ENCODE results near the gene CMTM2.

DNA sequence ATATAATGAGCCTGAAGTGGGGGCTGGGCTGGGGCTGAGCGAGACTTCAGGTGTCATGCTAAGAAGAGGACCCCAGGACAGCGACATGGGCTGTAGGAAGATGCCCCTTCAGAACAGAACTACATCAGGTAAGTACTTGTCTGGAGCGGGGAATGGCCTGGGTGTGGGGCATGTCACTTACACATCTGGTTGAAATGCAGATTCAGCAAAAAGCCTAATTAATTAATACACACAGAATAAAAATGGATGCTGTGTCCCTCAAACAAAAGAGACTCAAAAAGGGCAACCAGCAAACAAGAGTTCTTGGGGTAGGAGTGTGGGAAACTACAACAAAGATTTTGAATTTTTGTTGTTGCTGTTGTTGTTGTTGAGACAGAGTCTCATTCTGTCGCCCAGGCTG lies 11.8 kb downstream of the CMTM2 start:
- TF ChIP-seq, protein P1, sequence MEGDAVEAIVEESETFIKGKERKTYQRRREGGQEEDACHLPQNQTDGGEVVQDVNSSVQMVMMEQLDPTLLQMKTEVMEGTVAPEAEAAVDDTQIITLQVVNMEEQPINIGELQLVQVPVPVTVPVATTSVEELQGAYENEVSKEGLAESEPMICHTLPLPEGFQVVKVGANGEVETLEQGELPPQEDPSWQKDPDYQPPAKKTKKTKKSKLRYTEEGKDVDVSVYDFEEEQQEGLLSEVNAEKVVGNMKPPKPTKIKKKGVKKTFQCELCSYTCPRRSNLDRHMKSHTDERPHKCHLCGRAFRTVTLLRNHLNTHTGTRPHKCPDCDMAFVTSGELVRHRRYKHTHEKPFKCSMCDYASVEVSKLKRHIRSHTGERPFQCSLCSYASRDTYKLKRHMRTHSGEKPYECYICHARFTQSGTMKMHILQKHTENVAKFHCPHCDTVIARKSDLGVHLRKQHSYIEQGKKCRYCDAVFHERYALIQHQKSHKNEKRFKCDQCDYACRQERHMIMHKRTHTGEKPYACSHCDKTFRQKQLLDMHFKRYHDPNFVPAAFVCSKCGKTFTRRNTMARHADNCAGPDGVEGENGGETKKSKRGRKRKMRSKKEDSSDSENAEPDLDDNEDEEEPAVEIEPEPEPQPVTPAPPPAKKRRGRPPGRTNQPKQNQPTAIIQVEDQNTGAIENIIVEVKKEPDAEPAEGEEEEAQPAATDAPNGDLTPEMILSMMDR (IDR thresholded peaks at IDR 0.05; ENCODE audit: insufficient read depth, low read length): no peak
- TF ChIP-seq, protein P2, sequence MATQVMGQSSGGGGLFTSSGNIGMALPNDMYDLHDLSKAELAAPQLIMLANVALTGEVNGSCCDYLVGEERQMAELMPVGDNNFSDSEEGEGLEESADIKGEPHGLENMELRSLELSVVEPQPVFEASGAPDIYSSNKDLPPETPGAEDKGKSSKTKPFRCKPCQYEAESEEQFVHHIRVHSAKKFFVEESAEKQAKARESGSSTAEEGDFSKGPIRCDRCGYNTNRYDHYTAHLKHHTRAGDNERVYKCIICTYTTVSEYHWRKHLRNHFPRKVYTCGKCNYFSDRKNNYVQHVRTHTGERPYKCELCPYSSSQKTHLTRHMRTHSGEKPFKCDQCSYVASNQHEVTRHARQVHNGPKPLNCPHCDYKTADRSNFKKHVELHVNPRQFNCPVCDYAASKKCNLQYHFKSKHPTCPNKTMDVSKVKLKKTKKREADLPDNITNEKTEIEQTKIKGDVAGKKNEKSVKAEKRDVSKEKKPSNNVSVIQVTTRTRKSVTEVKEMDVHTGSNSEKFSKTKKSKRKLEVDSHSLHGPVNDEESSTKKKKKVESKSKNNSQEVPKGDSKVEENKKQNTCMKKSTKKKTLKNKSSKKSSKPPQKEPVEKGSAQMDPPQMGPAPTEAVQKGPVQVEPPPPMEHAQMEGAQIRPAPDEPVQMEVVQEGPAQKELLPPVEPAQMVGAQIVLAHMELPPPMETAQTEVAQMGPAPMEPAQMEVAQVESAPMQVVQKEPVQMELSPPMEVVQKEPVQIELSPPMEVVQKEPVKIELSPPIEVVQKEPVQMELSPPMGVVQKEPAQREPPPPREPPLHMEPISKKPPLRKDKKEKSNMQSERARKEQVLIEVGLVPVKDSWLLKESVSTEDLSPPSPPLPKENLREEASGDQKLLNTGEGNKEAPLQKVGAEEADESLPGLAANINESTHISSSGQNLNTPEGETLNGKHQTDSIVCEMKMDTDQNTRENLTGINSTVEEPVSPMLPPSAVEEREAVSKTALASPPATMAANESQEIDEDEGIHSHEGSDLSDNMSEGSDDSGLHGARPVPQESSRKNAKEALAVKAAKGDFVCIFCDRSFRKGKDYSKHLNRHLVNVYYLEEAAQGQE (IDR thresholded peaks at IDR 0.05; ENCODE audit: insufficient replicate concordance, low read depth): no peak
